ENCODE data around the gene PEAK1.
"Not testable (repeated sequence)": the region's sequence is repeated elsewhere in the genome, so short reads cannot be mapped to it uniquely, and the experiment has no call there.

Gene PEAK1

DNA sequence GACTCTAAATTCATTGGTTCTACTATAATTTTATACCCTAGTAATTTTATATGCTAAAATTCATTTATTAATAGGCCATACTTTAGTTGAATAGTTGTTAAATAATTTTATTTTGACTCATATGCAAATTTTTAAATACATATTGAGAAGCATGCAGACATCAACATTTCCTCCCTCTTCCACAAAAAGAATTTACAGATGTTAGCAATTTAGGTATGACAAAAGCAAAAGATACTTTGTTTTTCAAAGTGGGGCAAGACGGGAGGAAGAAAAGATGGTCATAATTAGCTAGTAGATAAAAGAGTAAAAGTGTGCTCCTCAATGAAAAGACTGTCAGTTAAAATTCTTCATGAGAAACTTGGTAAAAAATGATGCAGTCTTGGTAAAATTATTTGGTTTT lies 200.1 kb downstream of the PEAK1 start:
- DNase-seq: no peak

DNA sequence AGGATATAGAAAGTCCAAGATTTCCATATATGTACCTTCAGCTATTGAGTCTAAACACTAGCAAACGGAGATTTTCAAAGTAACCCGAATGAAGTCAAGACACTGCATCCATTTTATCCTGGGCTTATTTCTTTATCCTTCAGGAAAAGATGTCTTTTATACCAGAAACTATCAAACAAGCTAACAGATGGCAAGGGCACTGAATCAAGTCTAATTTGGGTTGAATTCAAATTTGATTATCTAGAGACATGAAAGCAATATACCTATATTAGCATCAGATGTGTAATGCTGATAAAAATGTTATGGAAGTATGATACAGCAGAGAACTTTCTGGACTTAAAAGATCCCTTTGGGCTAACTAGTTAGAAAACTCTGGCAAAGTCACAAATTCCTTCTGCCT lies 210.7 kb downstream of the PEAK1 start:
- DNase-seq: no peak

DNA sequence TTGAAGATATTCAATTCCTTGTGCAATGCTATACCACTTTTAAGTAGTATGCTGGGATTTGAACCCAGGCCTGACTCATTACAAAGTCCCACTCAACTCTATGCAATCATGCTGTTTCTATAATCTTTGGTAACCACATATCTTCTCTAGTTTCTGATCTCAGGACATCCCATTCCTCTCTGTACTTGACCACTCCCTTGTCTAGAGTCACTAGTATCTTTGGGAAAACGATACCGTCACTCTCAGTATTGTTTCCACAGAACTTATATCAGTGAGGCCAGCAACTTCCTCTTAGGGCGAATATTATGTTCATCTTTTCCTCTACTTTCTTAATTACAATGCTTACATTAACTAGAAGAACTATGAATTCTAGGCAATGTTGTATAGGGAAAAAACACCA lies 211.7 kb downstream of the PEAK1 start:
- DNase-seq: no peak

DNA sequence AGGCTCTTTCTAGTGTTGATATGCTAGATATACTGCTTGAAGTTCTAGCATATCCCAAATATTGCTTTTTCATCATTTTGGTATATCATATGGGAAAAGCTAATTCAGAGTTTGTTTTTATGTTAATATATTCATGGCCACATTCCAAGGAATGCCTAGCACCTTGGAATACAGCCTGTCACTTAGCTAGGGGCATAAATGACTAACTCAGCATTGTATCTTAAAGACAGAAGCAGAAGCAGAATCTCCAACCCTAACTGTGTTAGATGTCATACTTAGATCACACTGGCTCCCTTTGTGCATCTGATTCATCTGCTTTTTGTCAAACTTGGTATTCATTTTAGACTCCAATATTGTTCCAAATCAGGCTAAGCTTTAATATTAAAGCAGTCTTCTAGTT lies 218.2 kb downstream of the PEAK1 start:
- DNase-seq: no peak

DNA sequence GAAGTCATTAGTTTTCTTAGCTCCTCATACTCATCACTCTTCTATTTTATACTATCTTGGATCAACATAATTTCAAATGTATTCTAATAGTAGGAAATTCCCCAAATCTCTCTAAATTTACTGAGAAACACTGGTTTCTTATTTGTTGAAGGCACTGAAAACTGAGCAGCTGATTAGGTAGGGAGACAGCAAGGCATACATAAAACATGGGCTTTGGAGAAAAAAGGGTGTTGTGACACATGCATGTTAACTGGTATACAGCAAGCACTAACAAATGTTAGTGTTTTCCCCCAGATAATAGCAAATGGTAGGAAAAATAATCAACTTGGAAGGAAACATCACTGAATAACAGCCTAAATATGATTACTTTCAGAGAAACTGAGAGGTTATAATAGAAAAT lies 223.5 kb downstream of the PEAK1 start:
- DNase-seq: no peak

DNA sequence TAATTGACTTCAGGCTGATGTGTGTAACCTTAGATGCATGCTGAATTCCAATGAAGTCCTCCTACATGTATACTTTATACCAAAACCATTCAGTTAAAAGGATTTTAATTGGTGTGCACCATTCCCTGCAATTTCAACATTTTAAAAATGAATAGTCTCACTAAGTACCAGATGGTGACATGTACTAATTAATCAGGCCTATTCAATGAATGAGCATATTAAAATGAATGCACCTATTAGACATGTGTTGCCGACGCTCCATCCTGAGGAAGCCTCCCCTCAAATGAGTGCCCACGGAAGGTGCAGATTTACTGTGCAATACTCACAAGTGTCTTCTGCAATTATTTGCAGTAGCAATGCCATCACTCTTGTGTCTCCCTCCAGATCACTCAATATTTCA lies 224.3 kb downstream of the PEAK1 start:
- no peak for DNase-seq

DNA sequence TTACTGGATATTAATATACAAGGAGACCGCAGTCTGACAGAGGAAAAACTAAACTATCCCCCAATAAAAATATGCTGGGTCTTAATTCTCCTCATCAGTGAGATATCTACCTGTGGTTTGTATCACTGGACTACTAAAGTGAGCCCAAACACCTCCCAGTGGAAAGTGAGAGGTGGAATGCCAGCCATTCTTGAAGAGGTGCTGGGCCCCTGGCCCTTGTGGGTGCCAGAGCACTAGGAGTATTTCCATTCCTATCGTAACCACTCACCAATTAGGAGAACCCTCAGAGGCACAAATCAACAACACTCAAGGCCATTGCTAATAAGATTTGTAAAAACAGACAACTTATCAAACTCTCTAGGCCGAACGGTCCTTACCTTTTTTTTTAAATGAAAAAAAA lies 227.5 kb downstream of the PEAK1 start:
- no peak for DNase-seq

DNA sequence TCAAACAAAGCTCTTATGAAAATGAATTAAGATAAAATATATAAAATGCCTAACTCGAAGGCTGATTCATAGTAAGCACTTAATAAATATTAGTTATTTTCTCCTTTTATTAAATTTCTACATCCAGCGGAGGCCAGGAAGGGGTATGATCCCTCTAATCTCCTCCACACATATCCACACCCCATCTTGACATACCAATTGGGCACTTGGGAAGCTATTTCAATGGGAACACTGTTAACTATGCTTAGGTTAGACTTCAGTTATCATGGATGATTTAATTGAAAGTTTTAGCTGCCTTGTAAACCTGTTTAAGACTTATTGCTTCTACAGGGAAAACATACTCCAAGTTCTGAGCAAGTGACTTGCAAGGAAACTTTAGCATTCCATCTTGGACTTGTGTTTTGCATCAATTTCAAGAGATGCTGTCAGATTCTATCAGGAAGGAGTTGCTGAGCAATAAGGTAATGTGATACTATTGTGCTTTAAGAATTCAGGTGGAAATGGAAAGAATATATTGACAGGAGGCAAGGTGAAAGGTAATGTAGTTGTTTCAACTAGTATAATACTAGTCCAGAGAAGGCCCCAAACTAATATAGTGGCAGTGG lies 228.6 kb downstream of the PEAK1 start:
- no peak for DNase-seq

DNA sequence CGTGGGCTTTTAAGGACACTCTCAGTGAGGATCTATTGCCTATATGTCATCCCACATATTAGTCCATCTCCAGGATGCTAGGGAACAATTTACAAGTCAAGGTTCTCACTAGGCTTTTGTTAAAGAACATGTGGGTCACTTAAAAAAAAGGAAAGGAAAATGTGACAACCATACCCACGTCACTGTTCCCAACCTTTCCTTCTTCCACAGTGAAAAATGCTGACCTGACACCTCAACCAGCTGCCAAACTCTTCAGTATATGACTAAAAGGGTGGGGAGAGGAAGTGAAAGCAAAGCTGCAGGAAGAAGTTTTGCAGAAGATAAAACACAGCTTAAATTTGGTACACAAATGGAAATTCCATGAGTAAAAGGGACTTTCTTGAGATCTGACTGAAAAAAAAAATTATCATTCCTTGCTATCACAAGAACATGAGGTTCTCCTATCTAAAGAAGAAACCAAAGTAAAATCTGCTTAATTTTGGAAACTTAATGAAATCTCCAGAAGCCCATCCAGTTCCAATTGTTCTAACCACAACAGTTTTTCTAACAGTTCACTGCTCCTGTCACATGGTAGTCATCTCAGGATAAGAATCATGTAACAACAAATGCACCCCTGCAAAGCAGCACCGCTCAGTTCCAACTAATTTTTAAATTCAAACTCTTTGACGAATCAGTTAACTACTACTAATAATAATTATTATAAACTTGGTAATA lies 232.0 kb downstream of the PEAK1 start:
- DNase-seq: no peak

DNA sequence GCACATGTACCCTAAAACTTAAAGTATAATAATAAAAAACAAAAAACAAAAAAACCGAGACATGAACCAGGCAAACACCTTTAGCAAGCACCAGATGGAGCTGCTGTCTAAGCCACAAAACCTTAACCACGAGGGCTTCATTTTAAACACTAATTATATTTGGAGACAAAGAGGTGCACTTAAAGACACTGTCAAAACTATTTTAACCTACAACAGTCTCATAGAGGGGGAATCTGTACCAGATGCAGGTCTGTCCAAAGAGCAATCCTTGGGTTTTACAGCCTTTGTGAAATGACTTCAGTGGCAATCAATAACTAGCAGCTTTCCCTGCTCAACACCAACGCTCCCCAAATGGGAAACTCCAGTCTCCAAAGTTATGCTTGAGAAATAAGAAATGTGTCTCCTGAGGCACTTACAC lies 233.3 kb downstream of the PEAK1 start:
- no peak for DNase-seq

DNA sequence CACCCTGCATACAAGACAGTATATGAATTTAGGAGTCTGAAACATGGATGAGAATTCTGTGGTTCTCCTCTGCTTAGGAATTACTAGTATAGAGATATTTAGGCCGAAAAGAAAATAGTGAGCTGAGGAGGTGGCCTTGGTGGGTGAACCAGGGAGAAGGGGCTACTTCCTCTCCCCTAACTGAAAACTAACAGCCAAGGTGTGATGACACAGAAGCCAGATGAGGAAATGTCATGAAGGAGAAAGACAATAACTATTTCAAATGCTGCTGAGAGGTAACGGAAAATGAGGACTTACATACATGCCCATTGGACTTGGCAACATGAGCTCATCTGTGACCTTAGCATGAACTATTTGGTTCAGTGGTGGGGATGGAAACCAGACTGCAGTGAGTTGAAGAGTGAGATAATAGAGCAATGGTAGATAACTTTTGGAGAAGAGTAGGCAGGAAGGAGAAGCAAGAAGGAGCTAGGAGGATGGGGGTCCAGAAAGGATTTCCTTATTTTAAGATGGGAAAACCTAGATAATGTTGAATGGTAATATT lies 234.6 kb downstream of the PEAK1 start:
- no peak for DNase-seq

DNA sequence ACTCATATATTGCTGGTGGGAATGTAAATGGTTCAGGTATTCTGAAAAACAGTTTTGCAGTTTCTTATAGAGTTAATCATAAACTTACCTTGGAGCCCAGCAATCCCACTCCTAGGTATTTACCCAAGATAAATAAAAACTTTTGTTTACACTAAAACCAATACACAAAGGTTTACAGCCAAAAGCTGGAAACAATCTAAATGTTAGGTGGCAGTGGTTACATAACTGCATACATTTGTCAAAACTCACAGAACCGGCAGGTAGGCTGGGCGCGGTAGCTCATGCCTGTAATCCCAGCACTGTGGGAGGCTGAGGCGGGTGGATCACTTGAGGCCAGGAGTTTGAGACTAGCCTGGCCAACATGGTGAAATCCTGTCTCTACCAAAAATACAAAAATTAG lies 235.6 kb downstream of the PEAK1 start:
- not testable (repeated sequence) for DNase-seq

DNA sequence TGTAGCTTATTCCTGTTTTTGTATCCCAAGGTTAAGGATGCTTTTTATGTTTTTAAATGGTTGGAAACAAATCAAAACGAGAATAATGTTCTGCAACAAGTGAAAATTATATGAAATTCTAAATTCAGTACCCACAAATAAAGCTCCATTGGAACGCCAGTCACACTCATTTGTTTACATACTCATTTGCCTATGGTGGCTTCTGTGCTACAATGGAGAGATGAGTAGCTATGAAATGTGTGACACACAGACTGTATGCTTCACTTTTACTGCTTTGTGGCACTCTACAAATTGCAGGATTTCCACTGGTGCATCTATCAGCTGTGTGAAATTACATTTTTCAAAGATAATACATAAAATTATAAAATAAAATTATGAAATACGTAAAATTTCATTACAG lies 236.8 kb downstream of the PEAK1 start:
- DNase-seq: no peak

DNA sequence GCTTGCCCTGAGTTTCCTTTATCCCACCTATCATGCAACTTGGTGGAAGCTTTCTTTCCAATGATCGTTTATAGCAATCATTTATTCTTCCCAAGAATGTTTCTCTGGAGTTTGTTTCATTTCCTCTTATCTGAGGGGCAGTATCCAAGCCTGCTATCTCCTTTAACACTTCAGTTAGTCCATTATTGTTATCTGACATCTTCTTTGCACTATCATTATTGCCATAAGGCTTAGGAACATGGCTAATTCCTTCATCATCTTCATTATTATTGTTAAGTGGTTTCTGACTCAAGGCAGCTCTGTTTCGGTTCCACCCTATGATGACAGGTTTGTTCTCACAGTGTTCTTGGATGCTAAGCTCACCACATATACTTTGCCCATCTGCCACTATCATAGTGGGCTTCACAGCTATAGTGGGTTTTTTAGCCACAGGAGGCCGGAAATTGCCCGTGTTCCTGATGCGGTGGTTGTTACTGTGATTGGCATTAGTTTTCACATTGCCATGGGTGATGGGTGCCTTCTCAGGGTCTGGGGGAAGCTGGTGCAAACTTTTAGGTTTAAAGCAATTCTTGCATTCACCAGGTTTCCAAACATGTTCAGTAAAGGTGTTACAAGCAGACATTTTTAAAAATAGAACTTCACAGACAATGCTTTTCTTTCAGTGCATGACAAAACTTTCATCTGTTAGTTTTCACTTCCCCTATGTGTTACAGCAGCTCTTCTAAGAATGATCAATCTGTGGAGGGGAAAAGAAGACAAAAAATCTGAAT lies 238.4 kb downstream of the PEAK1 start:
- no peak for DNase-seq

DNA sequence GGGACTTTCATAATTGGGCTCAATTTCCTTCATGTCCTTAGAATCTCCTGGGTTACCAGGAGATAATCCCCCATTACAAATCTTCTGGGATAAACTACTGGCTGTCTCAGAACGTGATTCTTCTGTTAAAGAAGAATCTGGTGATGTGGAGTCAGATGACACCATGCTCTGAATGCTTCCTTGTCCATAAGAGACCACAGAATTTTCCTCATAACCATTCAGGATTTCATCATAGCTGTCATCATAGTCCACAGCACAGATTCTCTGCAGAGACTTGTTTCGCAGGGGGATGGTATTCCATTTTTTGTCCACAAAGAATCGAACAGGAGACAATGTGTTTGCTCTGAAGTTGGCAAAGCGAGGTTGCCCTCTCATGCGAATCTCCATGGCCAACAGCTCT lies 239.1 kb downstream of the PEAK1 start:
- no peak for DNase-seq

DNA sequence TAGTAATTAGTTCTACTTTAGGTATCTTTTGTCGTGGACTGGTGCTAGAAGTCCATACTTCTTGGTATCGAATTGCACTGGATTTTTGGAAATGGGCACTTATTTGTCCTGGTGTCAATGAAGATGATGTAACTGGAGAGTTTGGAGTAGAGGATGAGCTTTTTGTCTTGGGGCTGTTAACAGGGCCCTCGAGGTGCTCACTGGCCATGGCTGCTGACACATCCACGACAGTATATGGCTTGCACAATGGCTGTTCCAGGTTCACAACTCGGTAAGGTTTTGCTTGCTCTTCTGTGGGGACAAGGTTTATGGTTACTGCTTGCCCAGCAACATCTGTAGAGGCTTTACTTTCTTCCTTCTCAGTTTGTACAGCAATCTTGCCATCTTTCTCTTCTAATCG lies 239.6 kb downstream of the PEAK1 start:
- DNase-seq: no peak

DNA sequence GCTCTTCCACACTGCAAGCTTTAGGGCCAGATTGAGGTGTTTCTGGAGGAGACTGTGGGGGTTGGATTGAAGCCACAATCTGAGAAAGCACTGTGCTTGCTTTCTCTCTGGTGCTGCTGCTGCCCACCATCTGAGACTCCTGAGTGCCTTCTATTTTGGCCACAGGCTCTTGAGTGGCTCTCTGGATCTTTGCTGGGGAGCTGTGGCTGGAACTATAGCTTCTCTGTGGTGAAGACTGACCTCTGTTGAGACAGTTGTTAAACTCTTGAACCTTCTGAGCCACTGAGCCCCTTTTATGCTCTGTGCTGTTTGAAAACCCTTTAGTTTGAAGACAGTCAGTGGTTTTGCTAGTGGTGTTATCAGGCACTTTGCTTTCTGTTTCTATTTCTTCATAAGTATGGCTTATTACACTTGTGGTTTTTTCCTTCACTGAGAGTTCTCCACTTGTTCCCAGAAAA lies 240.3 kb downstream of the PEAK1 start:
- DNase-seq: no peak

DNA sequence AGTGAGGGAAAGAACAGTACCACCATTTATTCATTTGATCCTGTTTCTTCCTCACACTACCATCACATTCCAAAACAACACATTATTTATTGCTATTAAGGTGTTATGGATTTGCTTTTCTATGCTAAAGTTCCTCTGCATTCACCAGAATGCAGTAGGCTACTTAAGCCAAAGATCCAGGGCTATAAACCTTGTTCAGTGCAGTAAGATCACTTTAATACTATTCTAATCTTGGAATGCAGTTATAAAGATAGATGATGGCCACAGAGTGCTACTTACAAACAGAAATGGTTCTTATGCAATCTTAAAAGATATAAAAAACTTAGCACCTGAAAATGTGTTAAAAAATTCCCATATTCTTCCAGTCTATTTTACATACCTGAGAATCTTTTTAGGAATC lies 241.5 kb downstream of the PEAK1 start:
- DNase-seq: no peak

DNA sequence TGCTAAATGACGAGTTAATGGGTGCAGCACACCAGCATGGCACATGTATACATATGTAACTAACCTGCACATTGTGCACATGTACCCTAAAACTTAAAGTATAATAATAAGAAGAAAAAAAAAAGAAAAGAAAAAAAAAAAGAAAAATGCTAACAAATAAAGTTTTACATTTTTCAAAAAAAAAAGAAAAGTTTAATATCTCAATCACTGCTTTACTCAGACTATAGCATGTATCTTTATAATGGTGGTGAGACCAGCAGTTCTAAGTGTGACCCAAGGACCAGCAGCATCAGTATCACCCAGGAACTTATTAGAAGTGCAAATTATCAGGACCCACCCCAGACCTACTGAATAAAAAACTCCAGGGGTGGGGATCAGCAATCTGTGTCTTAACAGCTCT lies 243.8 kb downstream of the PEAK1 start:
- not testable (repeated sequence) for DNase-seq

DNA sequence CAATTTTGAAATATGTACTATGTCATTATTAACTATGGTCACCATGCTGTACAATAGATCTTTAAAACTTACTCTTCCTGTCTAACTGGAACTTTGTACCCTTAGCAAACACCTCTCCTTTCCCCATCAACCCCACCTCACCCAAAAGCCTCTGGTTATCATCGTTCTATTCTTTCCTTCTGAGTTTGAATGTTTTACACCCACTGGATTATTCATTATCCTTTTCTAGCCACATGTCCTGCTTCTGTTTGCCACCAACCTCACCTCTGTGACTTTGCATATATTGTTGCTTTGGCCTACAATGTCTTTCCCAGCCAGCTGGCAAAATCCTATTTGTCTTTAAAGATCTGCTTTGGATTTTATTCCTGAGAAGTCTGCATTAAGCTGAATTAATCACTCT lies 246.4 kb downstream of the PEAK1 start:
- DNase-seq: no peak

DNA sequence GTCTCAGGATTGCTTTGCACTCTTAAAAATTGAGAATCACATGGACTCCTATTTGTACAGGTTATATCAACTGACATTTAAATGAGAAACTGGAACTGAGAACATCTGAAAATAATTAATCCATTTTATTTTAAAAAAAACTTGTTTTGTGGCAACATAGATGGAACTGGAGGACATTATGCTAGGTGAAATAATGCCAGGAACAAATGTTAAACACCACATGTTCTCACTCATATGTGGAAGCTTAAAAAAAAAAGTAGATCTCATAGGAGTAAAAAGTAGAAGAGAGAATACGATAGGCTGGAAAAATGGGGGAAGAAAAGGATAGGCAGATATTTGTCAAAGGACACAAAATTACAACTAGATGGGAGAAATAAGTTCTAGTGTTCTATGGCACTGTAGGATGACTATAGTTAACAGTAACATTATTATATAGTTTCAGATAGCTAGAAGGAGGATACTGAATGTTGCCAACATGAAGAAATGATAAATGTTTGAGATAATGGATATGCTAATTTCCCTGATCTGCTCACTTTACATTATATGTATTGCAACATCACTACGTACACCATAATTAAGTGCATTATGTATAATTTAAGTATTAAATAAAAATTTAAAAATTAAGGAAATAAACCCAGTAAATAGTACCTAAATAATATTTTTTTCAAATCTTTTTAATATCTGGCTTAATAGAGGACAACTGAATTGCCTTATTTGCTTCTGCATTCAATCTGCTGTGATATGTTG lies 248.5 kb downstream of the PEAK1 start:
- no peak for DNase-seq

DNA sequence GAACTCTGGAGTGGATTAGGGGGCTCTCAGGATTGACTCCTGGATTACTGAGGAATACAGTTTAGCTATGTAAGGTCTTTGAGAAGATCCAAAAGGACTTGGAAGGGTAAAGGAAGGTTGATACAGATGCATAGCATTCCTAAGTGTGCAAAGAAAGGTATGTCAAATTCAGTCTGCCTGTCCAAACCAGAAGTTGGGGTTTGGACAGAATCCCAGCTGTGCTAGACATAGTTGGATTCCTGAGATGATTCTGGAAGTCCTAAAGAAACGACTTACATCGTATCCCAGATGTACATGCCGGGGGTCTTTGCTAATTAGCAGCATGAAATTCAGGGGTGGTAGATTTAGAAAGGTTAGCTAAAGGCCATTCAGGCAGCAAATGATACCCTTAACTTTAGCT lies 251.3 kb downstream of the PEAK1 start:
- no peak for DNase-seq

DNA sequence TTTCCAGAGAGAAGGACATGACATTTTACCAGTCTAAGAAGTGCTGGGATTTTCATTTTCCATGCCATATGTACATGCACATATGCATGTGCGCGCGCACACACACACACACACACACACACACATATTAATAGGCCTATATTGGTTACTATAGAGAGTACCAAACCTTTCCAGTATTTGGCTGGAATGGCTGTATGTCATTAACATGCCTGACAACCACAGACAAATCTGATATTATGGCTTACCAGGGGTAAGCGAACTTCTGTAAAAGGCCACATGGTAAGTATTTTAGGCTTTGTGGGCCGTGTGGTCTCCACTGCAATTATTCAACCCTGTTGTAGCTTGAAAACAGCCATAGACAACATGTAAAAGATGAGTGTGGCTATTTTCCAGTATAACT lies 251.8 kb downstream of the PEAK1 start:
- no peak for DNase-seq
